Skeletal muscle tissue (tissue), 4 donors: ENCODE results near the gene ANAPC2. TPM values are rescaled to one million over a fixed set of nuclear protein-coding genes. Genes with fewer than 3 reads are reported as not detected.

Experiments
- H3K27ac ChIP-seq: one replicate; pipeline ENCODE4 v1.7.0; 2013; ENCODE audit warnings: mild to moderate bottlenecking, low read depth, low read length, inconsistent platforms
- H3K27me3 ChIP-seq, 3 donors: one replicate each; pipeline ENCODE4 v1.7.0; 2013; ENCODE audit warnings: low read length in 3 of 3; ENCODE audit not compliant: control insufficient read depth in 3 of 3, insufficient read depth in 3 of 3
- H3K36me3 ChIP-seq, 3 donors: one replicate each; pipeline ENCODE4 v1.7.0; 2013; ENCODE audit warnings: low read length in 3 of 3; ENCODE audit not compliant: control insufficient read depth in 3 of 3, insufficient read depth in 3 of 3
- H3K4me1 ChIP-seq, 3 donors: one replicate each; pipeline ENCODE4 v1.7.0; 2013; ENCODE audit warnings: low read length in 3 of 3, mild to moderate bottlenecking in 3 of 3; ENCODE audit not compliant: control insufficient read depth in 3 of 3, insufficient read depth in 3 of 3
- H3K4me3 ChIP-seq, 3 donors: one replicate each; pipeline ENCODE4 v1.7.0; 2013; ENCODE audit warnings: low read length in 3 of 3
- H3K9ac ChIP-seq, 3 donors: one replicate each; pipeline ENCODE4 v1.7.0; 2013; ENCODE audit warnings: low read length in 3 of 3, mild to moderate bottlenecking in 3 of 3, moderate library complexity in 2 of 3, low read depth in 1 of 3
- H3K9me3 ChIP-seq, 3 donors: one replicate each; pipeline ENCODE4 v1.7.0; 2013; ENCODE audit warnings: low read length in 3 of 3; ENCODE audit not compliant: control insufficient read depth in 3 of 3
- total RNA-seq: library from RNA; depleted of rRNA; stranded (reverse); fragments of >200 nt; gene quantifications from one replicate; pipeline ENCODE4 v1.2.3, GENCODE V29; 2014
- donor health status: Osteomylitis.

Gene ANAPC2
- total RNA-seq, 1 donor from 2014 or later = 21.4 TPM

GRCh38 chr9:137152844-137153405 lies 35.4 kb downstream of the ANAPC2 start:
- peaks cover 48 to 61% (median 48%) of the 10 kb centered on the region in 3 donors for H3K27me3 ChIP-seq

DNA sequence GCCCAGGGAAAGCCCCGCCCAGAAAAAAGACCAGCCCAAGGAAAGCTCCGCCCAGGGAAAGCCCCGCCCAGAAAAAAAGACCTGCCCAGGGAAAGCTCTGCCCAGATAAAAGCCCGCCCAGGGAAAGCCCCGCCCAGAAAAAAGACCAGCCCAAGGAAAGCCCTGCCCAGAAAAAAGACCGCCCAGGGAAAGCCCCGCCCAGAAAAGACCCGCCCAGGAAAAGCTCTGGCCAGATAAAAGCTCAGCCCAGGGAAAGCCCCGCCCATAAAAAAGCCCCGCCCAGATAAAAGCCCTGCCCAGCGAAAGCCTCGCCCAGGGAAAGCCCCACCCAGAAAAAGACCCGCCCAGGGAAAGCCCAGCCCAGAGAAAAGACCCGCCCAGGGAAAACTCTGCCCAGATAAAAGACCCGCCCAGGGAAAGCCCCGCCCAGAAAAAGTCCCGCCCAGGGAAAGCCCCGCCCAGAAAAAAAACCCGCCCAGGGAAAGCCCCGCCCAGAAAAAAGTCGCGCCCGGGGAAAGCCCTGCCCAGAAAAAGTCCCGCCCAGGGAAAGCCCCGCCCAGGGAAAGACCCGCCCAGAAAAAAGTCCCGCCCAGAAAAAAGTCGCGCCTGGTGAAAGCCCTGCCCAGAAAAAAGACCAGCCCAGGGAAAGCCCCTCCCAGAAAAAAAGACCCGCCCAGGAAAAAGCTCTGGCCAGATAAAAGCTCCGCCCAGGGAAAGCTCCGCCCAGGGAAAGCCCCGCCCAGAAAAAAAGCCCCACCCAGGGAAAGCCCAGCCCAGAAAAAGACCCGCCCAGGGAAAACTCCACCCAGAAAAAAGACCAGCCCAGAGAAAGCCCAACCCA lies 37.5 kb downstream of the ANAPC2 start:
- H3K4me3 ChIP-seq = no peak overlapping the region
- H3K27me3 ChIP-seq = peaks cover 42 to 58% (median 44%) of the 10 kb centered on the region in 3 donors
- no peak overlapping the region for H3K27ac ChIP-seq
- H3K9me3 ChIP-seq = no peaks in the 10 kb centered on the region
- no peak overlapping the region for H3K9ac ChIP-seq
- H3K36me3 ChIP-seq = no peaks in the 10 kb centered on the region
- no peaks in the 10 kb centered on the region for H3K4me1 ChIP-seq

More at GRCh38 chr9:137152844-137153405, 35.4 kb downstream of the ANAPC2 start:
- Histone ChIP-seq H3K9ac (no peak overlapping the region), H3K27ac (no peak overlapping the region), H3K36me3 (no peaks in the 10 kb centered on the region), H3K9me3 (no peaks in the 10 kb centered on the region), H3K4me3 (no peak overlapping the region), H3K4me1 (peaks cover 0 to 4% (median 3%) of the 10 kb centered on the region in 3 donors)

GRCh38 chr9:137149942-137150616 lies 38.3 kb downstream of the ANAPC2 start:
- no peak overlapping the region for H3K27ac ChIP-seq
- no peak overlapping the region for H3K9ac ChIP-seq
- H3K4me1 ChIP-seq = no peaks in the 10 kb centered on the region
- no peak overlapping the region for H3K4me3 ChIP-seq
- peaks cover 34 to 53% (median 39%) of the 10 kb centered on the region in 3 donors for H3K27me3 ChIP-seq
- H3K9me3 ChIP-seq = no peaks in the 10 kb centered on the region
- no peaks in the 10 kb centered on the region for H3K36me3 ChIP-seq

GRCh38 chr9:137149363-137149762 lies 39.0 kb downstream of the ANAPC2 start:
- Histone ChIP-seq H3K4me1 (no peaks in the 10 kb centered on the region), H3K27me3 (peaks cover 30 to 52% (median 38%) of the 10 kb centered on the region in 3 donors), H3K9ac (no peak overlapping the region)

GRCh38 chr9:137148661-137149060 lies 39.7 kb downstream of the ANAPC2 start:
- Histone ChIP-seq H3K27me3 (peaks cover 35 to 57% (median 42%) of the 10 kb centered on the region in 3 donors), H3K4me1 (no peaks in the 10 kb centered on the region), H3K36me3 (no peaks in the 10 kb centered on the region), H3K27ac (no peak overlapping the region), H3K4me3 (no peak overlapping the region), H3K9me3 (no peaks in the 10 kb centered on the region), H3K9ac (no peak overlapping the region)

More at GRCh38 chr9:137149363-137149762, 39.0 kb downstream of the ANAPC2 start:
- Histone ChIP-seq H3K4me3 (no peak overlapping the region), H3K36me3 (no peaks in the 10 kb centered on the region), H3K9me3 (no peaks in the 10 kb centered on the region), H3K27ac (no peak overlapping the region)

- H3K4me3 ChIP-seq = no peak overlapping the region
- H3K27me3 ChIP-seq = peaks cover 39 to 57% (median 42%) of the 10 kb centered on the region in 3 donors
- no peaks in the 10 kb centered on the region for H3K9me3 ChIP-seq
- H3K9ac ChIP-seq = no peak overlapping the region
- no peak overlapping the region for H3K27ac ChIP-seq
- H3K36me3 ChIP-seq = no peaks in the 10 kb centered on the region
- no peaks in the 10 kb centered on the region for H3K4me1 ChIP-seq
Measured at GRCh38 chr9:137148242-137148641, 40.1 kb downstream of the ANAPC2 start.

DNA sequence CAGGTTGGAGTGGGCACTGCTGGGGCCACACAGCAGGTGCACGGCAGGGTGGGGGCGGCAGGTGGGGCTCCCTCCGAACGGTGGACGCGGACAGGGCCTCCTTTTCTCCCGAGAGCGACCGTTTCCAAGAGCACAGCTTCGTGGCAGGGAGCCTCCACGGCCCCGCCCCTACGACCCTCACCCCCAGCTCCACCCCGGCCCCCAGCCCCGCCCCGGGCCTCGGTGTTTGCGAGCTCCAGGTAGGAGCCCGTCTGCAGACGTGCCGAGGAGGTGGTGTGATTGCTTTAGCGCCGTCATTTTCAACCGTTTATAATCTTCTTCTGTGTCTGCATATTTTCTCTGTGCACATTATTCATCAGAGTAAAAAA lies 40.6 kb downstream of the ANAPC2 start:
- Histone ChIP-seq H3K27me3 (peaks cover 42 to 58% (median 44%) of the 10 kb centered on the region in 3 donors), H3K9ac (no peak overlapping the region), H3K9me3 (no peaks in the 10 kb centered on the region), H3K4me3 (no peak overlapping the region), H3K27ac (no peak overlapping the region), H3K4me1 (no peaks in the 10 kb centered on the region), H3K36me3 (no peaks in the 10 kb centered on the region)

- H3K9me3 ChIP-seq = no peaks in the 10 kb centered on the region
- no peak overlapping the region for H3K4me3 ChIP-seq
- H3K27me3 ChIP-seq = peaks cover 45 to 59% (median 49%) of the 10 kb centered on the region in 3 donors
- H3K36me3 ChIP-seq = no peaks in the 10 kb centered on the region
- no peak overlapping the region for H3K9ac ChIP-seq
- no peak overlapping the region for H3K27ac ChIP-seq
- H3K4me1 ChIP-seq = no peaks in the 10 kb centered on the region
Measured at GRCh38 chr9:137147091-137147792, 41.1 kb downstream of the ANAPC2 start.

DNA sequence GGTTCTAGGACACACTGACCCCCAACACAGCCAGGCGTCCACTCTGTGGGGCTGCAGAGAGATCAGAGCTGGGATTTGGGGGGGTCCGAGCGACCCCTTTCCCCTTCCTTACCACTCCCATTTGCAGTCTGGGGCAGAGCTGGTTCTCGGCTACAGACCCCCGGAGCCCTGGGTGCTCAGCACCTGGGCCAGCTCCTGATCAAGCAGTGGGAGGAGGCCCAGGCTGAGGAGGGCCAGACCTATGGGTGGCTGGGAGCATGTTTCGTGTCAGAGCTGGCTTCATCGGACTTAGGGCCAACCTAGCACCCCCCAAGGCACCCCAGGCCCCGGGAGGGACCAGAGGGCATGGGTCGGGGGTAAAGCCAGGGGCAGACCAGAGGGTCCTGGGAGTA lies 41.8 kb downstream of the ANAPC2 start:
- H3K9ac ChIP-seq = no peak overlapping the region
- H3K27me3 ChIP-seq = peaks cover 52 to 65% (median 56%) of the 10 kb centered on the region in 3 donors
- H3K36me3 ChIP-seq = no peaks in the 10 kb centered on the region
- H3K4me1 ChIP-seq = no peaks in the 10 kb centered on the region
- H3K27ac ChIP-seq = no peak overlapping the region
- no peak overlapping the region for H3K4me3 ChIP-seq
- no peaks in the 10 kb centered on the region for H3K9me3 ChIP-seq
